ENCODE measurements around the gene BBS9.

DNA sequence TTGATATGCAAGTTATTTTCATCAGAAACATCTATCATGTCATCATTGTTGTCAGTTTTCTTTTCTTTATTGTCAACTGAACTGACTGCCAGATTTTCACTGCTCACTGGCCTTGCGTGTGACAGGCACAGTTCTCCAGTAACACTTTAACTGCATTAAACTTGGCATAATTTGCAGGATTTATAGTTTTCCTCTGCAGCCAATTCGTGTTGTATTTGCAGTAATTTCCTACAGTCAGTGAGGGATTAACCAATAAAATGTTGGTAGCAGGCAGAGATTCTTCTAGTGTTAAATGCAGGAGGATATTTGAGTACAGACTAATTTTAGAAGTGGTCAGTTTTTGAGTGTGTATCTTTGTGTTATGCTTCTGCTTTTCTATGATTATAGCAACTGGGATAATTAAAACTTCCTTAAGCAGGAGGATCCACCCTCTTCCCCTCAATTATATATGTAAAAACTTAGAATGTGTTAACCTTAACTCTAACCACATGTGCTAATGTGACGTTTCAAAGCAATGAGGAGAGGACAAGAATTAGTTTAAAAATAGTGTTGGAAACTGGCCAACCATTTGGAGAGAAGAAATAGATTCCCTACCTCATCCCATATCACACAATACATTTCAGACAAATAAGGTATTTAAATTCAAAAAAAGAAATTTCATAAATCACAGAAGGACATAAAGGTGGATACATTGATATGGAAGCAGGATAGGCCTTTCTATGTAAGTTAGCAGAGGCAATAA, 410.5 kb downstream of the BBS9 start:
- TF ChIP-seq CTCF (IDR thresholded peaks at IDR 0.05; ENCODE audit: low read depth, low read length, missing input control): no peak
- TF ChIP-seq ATF3 (IDR thresholded peaks at IDR 0.05): no peak
- TF ChIP-seq MAX (IDR thresholded peaks at IDR 0.05): no peak
- TF ChIP-seq HNF4G (IDR thresholded peaks at IDR 0.05): no peak
- no peak for TF ChIP-seq REST (IDR thresholded peaks at IDR 0.05)
- TF ChIP-seq GABPA (IDR thresholded peaks at IDR 0.05 in 1 of 2, conservative IDR thresholded peaks at IDR 0.05 in 1 of 2): no peak
- no peak for TF ChIP-seq ZBTB33 (IDR thresholded peaks at IDR 0.05)
- no peak for TF ChIP-seq TAF1 (conservative IDR thresholded peaks at IDR 0.05)
- TF ChIP-seq SP1 (IDR thresholded peaks at IDR 0.05): no peak
- no peak for TF ChIP-seq EGR1 (IDR thresholded peaks at IDR 0.05; ENCODE audit: low read depth in 2 of 2)
- no peak for TF ChIP-seq FOXA2 (IDR thresholded peaks at IDR 0.05)
